ENCODE results near the gene RGS12.
"Not testable (repeated sequence)": the region's sequence is repeated elsewhere in the genome, so short reads cannot be mapped to it uniquely, and the experiment has no call there.

The RGS12 gene

GRCh38 chr4:3294401-3295241, 1.8 kb downstream of the RGS12 start:
- in situ Hi-C loops (cut with MboI; ENCODE audit: low sequenced_read_pairs), result no loop called here

GRCh38 chr4:3295837-3296624, 3.2 kb downstream of the RGS12 start:
- in situ Hi-C loops (cut with MboI; ENCODE audit: low sequenced_read_pairs), result no loop called here

- in situ Hi-C loops (cut with MboI; ENCODE audit: low sequenced_read_pairs), result no loop called here
Measured at GRCh38 chr4:3296651-3297050, 3.8 kb downstream of the RGS12 start.

- in situ Hi-C loops (cut with MboI; ENCODE audit: low sequenced_read_pairs), result no loop called here
Measured at GRCh38 chr4:3297066-3297859, 4.4 kb downstream of the RGS12 start.

- in situ Hi-C loops (cut with MboI; ENCODE audit: low sequenced_read_pairs), result no loop called here
Measured at GRCh38 chr4:3299122-3299975, 6.5 kb downstream of the RGS12 start.

- in situ Hi-C loops (cut with MboI; ENCODE audit: low sequenced_read_pairs), result no loop called here
Measured at GRCh38 chr4:3299976-3300671, 7.3 kb downstream of the RGS12 start.

GRCh38 chr4:3300882-3301281, 8.1 kb downstream of the RGS12 start:
- in situ Hi-C loops (cut with MboI; ENCODE audit: low sequenced_read_pairs), result not testable (repeated sequence)

- in situ Hi-C loops (cut with MboI; ENCODE audit: low sequenced_read_pairs), result no loop called here
Measured at GRCh38 chr4:3301450-3302172, 8.8 kb downstream of the RGS12 start.

- in situ Hi-C loops (cut with MboI; ENCODE audit: low sequenced_read_pairs), result no loop called here
Measured at GRCh38 chr4:3302173-3302785, 9.5 kb downstream of the RGS12 start.

- in situ Hi-C loops (cut with MboI; ENCODE audit: low sequenced_read_pairs), result no loop called here
Measured at GRCh38 chr4:3302786-3303564, 10.2 kb downstream of the RGS12 start.

GRCh38 chr4:3303565-3303824, 10.7 kb downstream of the RGS12 start:
- in situ Hi-C loops (cut with MboI; ENCODE audit: low sequenced_read_pairs), result no loop called here

- in situ Hi-C loops (cut with MboI; ENCODE audit: low sequenced_read_pairs), result no loop called here
Measured at GRCh38 chr4:3303923-3304710, 11.3 kb downstream of the RGS12 start.

GRCh38 chr4:3304831-3305609, 12.2 kb downstream of the RGS12 start:
- in situ Hi-C loops (cut with MboI; ENCODE audit: low sequenced_read_pairs), result no loop called here

- in situ Hi-C loops (cut with MboI; ENCODE audit: low sequenced_read_pairs), result no loop called here
Measured at GRCh38 chr4:3305610-3306371, 13.0 kb downstream of the RGS12 start.

GRCh38 chr4:3306450-3306849, 13.6 kb downstream of the RGS12 start:
- in situ Hi-C loops (cut with MboI; ENCODE audit: low sequenced_read_pairs), result no loop called here

- in situ Hi-C loops (cut with MboI; ENCODE audit: low sequenced_read_pairs), result no loop called here
Measured at GRCh38 chr4:3307060-3307459, 14.2 kb downstream of the RGS12 start.

All from HL-60/S4 (cell line).